Measurements from ENCODE around the gene PXDC1. TPM values are rescaled to one million over a fixed set of nuclear protein-coding genes. Genes with fewer than 3 reads are reported as not detected.

Gene PXDC1
- total RNA-seq, 1 experiment from 2014 or later: 42.9 TPM

DNA sequence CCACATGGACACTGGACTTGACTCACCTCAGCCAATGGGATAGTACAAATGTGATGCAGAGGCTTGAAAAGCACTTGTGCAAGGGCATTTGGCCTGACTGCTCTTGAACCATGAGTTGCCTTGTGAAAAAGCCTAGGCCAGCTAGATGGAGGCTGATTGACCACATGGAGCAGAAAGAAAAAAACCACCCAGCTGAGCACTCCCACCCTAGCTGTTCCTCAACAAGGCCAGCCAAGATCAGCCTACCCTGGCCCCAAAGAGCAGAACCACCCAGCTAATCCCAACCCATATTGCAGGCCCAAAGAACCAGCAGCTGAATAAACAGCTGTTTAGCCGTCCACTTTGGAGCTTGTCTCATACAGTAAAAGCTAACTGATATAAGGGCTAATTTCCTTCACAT is 36.7 kb downstream of the PXDC1 start:
- H3K27me3 Mint-ChIP-seq (ENCODE audit: insufficient read depth, unreplicated experiment): no peaks in the 10 kb centered on the region
- H3K27ac Mint-ChIP-seq (ENCODE audit: unreplicated experiment): no peak overlapping the region
- no peak overlapping the region for H3K4me3 Mint-ChIP-seq (ENCODE audit: unreplicated experiment)
- H3K36me3 Mint-ChIP-seq (ENCODE audit: insufficient read depth, unreplicated experiment): peaks cover 13% of the 10 kb centered on the region
- CTCF ChIA-PET: no interaction called here
- H3K4me1 Mint-ChIP-seq (ENCODE audit: low read depth, unreplicated experiment): peaks cover 6% of the 10 kb centered on the region
- no TSS peak for BruUV-seq (replicated peaks)
- Histone ChIP-seq H3K4me1 (peaks cover 4% of the 10 kb centered on the region; the same call in 1 of the 2 replicates), H3K27me3 (replicated peaks; ENCODE audit: control insufficient read depth, insufficient read depth, low read length) (no peaks in the 10 kb centered on the region), H3K36me3 (ENCODE audit: control insufficient read depth, insufficient read depth, low read length) (no peaks in the 10 kb centered on the region), H3K9me3 (no peaks in the 10 kb centered on the region), H3K4me3 (ENCODE audit: low read depth, low read length) (no peak overlapping the region)
- DNase-seq: no peak
- intact Hi-C loops (cut with micrococcal nuclease; ENCODE audit: unreplicated experiment): no loop called here
- TF ChIP-seq, protein P1, sequence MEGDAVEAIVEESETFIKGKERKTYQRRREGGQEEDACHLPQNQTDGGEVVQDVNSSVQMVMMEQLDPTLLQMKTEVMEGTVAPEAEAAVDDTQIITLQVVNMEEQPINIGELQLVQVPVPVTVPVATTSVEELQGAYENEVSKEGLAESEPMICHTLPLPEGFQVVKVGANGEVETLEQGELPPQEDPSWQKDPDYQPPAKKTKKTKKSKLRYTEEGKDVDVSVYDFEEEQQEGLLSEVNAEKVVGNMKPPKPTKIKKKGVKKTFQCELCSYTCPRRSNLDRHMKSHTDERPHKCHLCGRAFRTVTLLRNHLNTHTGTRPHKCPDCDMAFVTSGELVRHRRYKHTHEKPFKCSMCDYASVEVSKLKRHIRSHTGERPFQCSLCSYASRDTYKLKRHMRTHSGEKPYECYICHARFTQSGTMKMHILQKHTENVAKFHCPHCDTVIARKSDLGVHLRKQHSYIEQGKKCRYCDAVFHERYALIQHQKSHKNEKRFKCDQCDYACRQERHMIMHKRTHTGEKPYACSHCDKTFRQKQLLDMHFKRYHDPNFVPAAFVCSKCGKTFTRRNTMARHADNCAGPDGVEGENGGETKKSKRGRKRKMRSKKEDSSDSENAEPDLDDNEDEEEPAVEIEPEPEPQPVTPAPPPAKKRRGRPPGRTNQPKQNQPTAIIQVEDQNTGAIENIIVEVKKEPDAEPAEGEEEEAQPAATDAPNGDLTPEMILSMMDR (IDR thresholded peaks at IDR 0.05; ENCODE audit: insufficient read depth in 1 of 2, low read depth in 1 of 2, low read length in 1 of 2, severe bottlenecking in 1 of 2, unreplicated experiment in 1 of 2): no peak
- POLR2A ChIA-PET: no interaction called here
- peaks cover 15% of the 10 kb centered on the region for H3K9me3 Mint-ChIP-seq (ENCODE audit: unreplicated experiment)

DNA sequence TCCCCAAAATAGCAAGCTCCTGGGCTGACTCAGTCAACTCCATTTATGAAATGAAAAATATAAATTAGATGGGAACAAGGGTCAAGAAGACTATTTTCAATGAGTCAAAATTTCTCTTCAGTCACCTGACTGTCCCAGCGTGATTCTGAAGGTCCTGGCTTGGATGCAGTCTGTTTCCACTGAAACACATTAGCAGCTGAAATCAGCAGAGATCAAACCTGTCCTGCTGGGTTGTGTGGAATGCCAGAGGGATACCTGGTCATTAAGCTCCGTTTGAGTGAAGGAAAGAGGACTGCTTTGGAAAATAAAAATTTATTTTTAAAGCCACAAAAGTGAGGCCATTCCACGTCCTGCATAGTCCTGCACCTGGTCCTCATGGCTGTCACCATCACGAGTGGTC is 37.4 kb downstream of the PXDC1 start:
- ChIA-PET CTCF (no interaction called here), POLR2A (no interaction called here)
- intact Hi-C loops (cut with micrococcal nuclease; ENCODE audit: unreplicated experiment): no loop called here
- TF ChIP-seq, protein P1 (IDR thresholded peaks at IDR 0.05; ENCODE audit: insufficient read depth in 1 of 2, low read depth in 1 of 2, low read length in 1 of 2, severe bottlenecking in 1 of 2, unreplicated experiment in 1 of 2): no peak
- no peaks in the 10 kb centered on the region for H3K9me3 ChIP-seq
- Mint-ChIP-seq H3K27me3 (ENCODE audit: insufficient read depth, unreplicated experiment) (no peaks in the 10 kb centered on the region), H3K4me1 (ENCODE audit: low read depth, unreplicated experiment) (peaks cover 6% of the 10 kb centered on the region), H3K27ac (ENCODE audit: unreplicated experiment) (no peak overlapping the region), H3K36me3 (ENCODE audit: insufficient read depth, unreplicated experiment) (peaks cover 11% of the 10 kb centered on the region), H3K9me3 (ENCODE audit: unreplicated experiment) (peaks cover 15% of the 10 kb centered on the region), H3K4me3 (ENCODE audit: unreplicated experiment) (no peak overlapping the region)
- peaks cover 4% of the 10 kb centered on the region; the same call in 1 of the 2 replicates for H3K4me1 ChIP-seq
- no peaks in the 10 kb centered on the region for H3K36me3 ChIP-seq (ENCODE audit: control insufficient read depth, insufficient read depth, low read length)
- no peak overlapping the region for H3K4me3 ChIP-seq (ENCODE audit: low read depth, low read length)
- H3K27me3 ChIP-seq (replicated peaks; ENCODE audit: control insufficient read depth, insufficient read depth, low read length): no peaks in the 10 kb centered on the region
- BruUV-seq (replicated peaks): no TSS peak
- no peak for DNase-seq

DNA sequence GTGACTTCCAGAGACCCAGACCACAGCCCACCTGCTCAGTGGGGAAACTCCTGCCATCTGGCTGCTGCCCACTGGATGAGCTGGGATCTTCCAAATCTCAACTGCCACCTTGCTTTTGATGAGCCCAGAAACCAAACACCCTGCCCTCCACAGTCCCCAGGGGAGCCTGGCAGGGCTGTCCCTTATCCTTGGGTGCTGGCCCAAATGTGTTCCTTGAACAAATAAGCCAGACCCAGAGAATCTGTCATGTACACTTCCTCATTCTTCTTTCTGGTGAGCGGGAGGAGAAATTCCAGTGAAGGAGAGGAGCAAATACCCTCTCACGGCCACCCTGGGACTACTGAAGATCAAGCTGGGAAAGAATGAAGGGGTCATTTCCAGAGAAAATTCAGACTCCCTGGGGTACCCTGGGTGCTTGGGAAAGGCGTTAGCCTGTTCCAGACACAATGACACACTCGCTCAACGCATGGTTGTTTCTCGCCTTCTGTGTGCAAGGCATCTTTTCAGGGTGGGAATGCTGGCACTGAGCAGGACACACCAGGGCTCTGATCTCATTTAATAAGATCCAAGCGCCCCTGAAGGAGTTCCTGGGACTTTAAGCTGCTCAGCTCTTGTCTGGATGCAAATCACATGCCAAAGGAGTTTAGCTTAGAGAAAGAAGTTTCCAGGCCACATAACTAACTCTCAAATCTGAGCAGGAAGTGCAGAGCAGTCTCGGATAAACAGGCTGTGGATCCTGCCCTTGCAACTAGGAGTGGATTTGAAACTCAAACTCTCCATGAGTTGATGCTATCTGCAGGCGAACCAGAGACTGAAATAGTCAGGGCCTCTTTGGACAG is 38.5 kb downstream of the PXDC1 start:
- peaks cover 4% of the 10 kb centered on the region; the same call in 1 of the 2 replicates for H3K4me1 ChIP-seq
- TF ChIP-seq, protein P1 (IDR thresholded peaks at IDR 0.05; ENCODE audit: insufficient read depth in 1 of 2, low read depth in 1 of 2, low read length in 1 of 2, severe bottlenecking in 1 of 2, unreplicated experiment in 1 of 2): no peak
- intact Hi-C loops (cut with micrococcal nuclease; ENCODE audit: unreplicated experiment): no loop called here
- Mint-ChIP-seq H3K36me3 (ENCODE audit: insufficient read depth, unreplicated experiment) (peaks cover 11% of the 10 kb centered on the region), H3K27me3 (ENCODE audit: insufficient read depth, unreplicated experiment) (no peaks in the 10 kb centered on the region), H3K4me1 (ENCODE audit: low read depth, unreplicated experiment) (peaks cover 6% of the 10 kb centered on the region), H3K9me3 (ENCODE audit: unreplicated experiment) (peaks cover 15% of the 10 kb centered on the region), H3K27ac (ENCODE audit: unreplicated experiment) (no peak overlapping the region), H3K4me3 (ENCODE audit: unreplicated experiment) (no peak overlapping the region)
- no peak for DNase-seq
- no peak overlapping the region for H3K4me3 ChIP-seq (ENCODE audit: low read depth, low read length)
- ChIA-PET CTCF (no interaction called here), POLR2A (no interaction called here)
- no peaks in the 10 kb centered on the region for H3K9me3 ChIP-seq
- no TSS peak for BruUV-seq (replicated peaks)
- no peaks in the 10 kb centered on the region for H3K36me3 ChIP-seq (ENCODE audit: control insufficient read depth, insufficient read depth, low read length)
- H3K27me3 ChIP-seq (replicated peaks; ENCODE audit: control insufficient read depth, insufficient read depth, low read length): no peaks in the 10 kb centered on the region
